Ramos (cell line): ENCODE results near the gene HOXB13.

ENCODE experiments used
- in situ Hi-C: fragments of 300-500 bp; cut with MboI; formaldehyde crosslinking; loops from one replicate; pipeline ENCODE4 v1.14.3; 2022; ENCODE audit warnings: low sequenced_read_pairs; ENCODE audit not compliant: unreplicated experiment

The HOXB13 gene

DNA sequence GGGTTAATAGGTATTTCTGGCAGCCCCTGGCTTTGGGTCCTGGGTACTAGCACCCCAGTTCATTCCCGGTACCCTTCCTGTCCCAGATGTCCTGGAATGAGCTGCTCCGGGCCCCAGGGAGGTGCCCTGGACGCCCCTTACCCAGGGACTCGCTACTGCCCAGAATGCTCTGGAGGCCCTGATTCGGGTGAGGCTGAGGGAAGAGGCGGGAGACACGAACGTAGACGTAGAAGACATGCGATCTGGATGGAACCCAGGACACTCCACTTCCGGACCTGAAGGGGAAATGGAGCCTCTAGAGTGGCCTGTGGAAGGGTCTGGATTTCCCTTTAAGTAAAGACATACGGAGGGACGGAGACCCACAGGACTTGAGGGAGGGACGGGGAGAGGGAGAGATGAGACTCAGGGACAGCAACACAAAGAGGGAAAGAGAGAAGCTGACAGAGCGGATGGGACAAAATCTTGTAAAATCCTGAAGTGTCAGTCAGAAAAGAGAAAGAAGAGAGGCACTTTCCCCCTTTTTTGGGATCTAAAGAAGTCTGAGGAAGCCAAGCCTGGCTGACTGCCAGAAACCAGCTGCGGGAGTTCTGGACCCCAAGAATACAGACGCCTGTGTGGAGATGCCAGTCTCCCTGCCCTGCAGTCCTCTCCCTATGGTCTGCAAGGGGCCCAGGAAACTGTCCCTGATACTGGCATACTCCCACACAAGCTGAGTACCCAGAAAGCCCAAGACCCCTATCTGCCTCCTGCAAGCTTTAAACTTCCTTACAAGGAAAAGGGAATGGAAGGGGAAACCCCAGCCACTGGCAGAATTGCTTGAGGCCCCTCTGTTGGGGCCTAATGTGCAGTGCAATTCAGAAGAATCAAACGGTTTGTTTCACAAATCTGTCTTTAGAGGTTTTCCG is 1.0 kb upstream of the HOXB13 start:
- in situ Hi-C loops, result no loop called here

DNA sequence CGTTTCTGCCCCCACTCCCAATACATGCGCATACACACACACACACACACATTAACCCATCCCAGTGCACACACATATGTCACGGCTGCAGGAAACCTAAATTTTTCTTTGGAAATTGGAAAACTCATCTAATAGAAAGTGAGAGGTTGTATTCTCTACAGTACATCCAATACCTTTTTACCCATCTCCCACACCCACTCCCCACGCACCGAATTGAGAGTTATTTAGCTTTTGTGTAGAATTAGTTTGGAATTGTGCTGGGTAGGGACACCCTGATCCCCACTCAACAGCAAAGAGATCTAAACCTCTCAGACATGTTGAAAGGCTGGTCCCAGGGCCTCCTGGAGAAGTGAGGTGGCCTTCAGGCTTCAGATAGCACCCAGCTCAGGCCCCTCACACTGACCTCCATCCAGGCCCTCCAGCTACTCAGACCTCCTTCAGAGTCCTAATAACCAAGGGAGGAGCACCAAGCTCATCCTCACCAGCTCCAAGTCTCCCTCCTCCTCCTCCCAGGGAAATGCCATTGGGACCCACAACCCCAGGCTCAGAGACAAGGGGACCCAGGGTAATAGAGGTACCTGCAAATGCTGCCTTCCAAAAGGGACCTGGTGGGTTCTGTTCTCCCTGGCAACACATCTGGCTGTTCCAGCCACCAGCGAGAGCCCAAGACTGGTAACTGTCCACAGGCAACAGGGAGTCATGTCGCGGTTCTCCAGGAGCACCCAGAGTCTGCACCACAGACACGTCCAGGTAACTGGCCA is 955 bp downstream of the HOXB13 start:
- in situ Hi-C loops, result no loop called here

DNA sequence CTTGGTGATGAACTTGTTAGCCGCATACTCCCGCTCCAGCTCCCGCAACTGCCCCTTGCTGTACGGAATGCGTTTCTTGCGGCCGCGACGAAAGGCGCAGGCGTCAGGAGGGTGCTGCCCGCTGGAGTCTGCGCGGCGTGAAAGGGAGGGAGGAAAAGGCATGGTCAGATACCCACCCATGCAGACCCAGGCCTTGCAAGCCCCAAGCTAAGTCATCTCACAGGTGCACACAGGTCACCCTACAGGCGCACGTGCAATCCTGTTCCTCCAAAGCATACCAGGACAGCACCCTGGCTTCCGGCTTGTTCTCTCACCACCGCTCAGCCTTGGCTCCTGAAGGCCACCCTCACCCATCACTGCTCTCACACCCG is 1.6 kb downstream of the HOXB13 start:
- in situ Hi-C loops, result no loop called here

DNA sequence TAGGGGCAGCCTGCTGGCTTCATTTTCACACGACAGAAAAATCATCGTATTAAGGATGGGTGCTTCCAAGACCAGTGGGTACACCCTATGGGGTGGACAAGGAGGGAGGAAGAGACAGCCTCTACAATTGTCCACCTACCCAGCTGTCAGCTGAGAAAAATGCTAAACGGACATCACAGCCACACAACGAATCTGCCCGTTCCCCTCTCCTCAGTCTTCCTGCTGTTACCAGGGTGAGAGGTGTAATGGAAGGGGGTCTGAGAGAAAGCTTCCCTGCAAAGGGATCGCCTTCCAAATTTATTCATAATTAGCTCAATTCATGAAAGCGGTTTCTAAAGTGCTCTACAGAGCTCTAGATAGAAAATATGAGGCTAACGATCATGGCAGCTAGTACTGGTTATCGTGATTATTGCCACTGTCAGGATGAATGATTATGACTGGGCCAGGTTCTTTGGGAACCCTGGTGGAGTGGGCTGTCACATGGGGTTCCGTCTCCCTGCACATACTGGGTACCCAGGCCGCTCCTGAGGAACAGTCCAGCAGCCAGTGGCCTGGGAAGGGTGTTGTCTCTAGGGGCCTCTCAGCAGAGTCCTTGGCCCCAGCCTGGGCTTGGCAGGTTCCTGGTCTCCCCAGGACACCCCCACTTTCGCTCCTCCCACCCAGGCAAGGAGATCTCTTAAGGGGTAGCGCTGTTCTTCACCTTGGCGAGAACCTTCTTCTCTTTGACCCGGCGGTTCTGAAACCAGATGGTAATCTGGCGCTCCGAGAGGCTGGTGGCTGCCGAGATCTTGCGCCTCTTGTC is 2.2 kb downstream of the HOXB13 start:
- in situ Hi-C loops, result no loop called here

DNA sequence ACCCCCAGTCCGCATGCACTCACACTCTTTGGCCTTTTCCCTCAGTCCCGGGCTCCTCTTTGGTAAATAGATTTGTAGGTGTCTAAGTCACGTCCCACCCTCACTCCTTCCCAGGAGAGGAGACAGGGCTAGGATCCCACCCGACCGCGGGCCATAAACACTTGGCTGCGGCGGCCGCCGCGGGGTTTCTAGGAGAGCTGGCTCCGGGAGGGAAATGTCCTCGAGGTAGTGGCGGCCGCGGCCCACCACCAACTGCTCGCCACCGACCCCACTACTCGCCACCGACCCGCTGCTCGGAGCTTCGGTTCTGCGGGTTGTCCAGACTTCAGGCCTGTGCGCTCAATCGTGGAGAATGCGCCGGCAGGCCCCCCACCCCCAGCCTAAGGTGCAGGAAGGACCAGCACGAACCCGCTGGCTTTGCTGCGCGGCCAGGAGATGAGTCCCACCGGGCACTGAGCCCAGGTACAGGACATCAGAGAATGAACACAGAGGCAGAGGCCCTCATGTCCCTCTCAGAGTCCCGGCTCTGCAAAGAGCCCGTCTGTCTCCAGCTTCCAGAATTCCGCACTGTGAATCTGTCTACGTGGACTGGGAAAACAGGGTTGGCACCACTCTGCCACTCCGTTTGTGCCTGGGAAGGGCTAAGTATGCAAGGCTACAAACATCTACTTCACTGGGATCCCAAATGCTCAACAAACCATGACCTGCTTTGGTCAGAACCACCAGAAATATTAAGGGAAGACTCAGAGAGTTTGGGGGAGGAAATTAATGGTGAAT is 3.1 kb downstream of the HOXB13 start:
- in situ Hi-C loops, result no loop called here

DNA sequence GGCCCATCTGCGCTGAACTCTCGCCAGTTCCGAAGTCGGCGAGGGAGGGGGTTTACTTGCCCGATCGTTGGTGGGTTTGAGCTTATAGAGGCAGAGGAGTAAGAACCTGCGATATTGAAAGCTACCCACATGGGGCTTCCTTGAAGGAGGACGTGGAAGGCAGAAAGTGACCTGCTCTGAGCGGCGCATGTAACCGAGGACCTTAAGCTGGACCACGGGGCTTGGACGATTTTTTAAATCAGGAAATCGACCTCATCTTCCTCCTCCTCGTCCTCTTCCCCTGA is 3.6 kb downstream of the HOXB13 start:
- in situ Hi-C loops, result no loop called here

DNA sequence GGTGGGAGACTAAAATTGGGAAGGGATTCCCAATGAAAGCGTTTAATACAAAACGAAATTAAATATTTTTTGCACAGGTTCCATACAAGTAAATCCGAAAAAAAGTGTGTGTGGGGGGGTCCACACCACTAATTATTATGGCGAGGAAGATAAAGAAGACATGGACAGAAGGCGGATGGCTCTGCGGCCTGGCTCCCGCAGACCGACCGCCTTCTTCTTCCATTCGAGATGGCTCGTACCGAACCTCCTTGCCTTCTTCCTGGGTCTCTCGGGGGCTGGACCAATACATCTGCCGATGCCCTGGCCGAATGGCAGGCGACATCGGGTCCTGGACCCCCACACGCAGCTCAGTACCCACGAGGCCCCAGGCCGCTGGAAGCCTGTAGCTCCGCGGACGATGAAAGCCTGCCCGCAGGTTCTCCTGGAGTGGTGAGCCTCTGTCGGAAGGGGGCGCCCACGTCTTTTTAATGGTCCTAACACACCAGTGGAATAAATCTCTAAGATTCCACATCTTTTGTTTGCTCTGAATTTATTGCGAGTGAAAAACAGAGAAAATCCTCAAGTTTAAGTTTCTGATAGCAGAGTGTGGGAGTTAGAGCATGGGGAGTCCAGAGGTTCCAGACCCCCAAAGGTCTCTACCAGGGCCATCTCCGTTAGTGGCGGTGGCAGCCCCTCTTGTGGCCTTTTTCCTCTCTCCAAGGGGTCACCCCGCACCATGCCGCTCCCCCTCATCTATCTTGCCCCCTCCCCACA is 4.1 kb downstream of the HOXB13 start:
- in situ Hi-C loops, result no loop called here

DNA sequence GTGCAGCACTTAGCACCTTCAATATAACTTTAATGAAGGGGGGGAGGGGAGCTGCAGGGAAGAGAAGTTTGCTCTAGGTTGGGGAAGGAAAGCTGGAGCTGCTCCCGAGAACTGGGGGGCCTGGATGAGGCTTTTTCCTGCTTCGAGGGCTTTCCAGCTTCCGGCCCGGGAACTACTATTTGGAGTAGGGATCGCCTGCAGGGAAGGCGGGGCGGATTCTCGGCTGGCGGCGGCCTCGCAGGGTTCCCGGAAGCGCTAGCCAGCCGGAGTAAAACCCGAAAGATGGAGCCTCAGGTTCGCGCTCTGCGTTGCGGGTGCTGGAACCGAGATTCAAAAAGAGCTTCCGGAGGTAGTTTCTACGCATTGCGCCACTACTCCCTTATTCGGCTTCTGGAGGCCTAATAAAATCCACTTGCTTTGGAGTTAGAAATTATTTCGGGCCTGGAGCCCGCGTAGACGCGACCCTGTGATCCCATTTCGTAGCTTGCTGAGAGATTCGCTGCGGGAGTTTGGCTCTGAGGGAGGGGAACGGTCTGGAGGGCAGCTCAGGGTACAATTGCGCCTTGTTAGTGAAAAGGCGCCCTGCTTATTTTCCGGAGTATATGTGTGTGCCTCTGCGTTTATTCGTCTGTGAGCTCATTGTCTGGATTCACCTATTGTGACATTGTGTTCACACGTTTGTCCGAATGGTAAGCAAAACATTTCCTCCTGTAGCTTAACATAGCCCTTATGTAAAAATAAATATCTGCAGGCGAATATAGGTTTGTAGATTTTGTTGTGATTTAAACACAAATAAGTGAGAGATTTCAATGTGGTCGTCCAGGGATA is 4.9 kb downstream of the HOXB13 start:
- in situ Hi-C loops, result no loop called here

DNA sequence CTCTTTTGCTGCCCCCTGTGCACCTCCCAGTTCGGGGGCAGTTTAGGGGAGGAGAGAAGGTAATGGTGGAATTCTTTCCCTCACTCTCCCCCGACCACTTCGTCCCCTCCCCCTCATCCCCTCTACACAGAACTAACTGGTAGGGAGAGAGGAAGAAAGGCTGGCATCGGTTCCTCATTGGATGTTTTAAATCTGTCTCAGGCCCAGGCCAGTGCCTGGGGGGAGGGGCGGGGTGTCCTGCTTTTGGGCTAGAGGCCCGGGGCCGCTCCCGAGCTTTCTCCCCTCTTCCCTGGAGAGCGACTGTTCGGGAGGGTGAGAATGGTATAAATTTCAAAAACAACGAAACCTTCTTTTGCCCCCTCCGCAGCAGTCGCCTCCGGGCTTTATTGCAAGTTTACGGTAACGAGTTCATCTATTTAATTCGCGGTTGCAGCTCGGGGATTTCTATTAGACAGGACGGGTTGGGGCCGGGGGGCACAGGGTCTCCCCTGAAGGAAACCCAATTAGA is 5.6 kb downstream of the HOXB13 start, which contains the start of gene PRAC2:
Gene PRAC2, plus strand, starts transcription at position 271 of the 508 bp plus-strand sequence. CDS start 1,226 bp downstream, outside the sequence.
- in situ Hi-C loops, result no loop called here

DNA sequence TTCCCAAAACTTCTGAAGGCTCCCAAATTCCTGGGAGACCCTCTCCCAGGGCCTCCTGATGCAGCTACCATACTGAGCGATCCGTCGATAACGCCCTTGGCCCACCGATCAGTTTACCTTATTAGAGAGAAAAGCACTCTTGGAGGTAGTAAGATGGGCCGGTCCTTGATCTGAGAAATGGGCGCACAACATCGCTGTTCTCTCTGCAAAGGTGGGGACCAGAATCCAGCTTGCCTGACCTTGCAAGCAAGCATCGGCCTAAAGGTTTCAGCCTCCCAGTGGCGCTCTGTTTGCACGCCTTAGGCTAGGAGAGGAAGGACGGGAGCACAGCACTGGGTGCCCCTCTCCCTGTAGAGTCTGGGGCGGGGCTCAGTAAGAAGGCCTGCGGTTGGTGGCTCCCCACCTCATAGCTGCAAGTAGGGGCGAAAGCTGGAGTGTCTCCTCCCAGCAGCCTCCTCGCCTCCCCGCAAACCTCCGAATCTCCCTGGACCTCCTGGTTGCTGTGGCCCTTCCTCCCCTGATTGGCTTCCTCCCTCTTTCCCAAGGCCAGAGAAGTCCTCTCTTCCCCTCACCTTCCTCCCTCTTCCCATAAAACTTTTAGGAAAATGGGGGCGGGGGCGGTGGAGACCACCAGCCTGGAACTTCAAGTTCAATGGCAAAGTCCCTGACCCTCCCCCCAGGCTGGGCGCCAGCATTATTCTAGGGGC is 6.2 kb downstream of the HOXB13 start, which contains the start of gene PRAC1:
Gene PRAC1, minus strand, starts transcription at position 318 of the 707 bp plus-strand sequence. Its CDS starts 126 bp downstream, at position 192.
- in situ Hi-C loops, result no loop called here

DNA sequence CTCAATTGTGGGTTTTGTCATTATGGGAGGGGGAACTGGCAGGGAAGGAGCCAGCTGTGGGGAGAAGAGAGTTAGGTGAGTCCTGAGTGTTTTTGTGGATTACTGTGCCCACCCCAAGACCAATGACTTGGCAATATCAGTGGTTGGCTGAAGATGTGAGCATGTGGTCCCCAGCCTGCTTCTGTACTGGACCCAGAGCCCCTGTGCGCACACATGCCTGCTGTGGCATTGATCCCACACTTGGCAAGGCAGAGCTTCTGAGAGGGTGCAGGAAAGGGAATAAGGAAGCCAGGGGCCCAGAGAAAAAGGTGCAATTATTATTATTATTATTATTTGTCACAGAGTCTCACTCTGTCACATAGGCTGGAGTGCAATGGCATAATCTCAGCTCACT is 7.5 kb downstream of the HOXB13 start:
- in situ Hi-C loops, result no loop called here

DNA sequence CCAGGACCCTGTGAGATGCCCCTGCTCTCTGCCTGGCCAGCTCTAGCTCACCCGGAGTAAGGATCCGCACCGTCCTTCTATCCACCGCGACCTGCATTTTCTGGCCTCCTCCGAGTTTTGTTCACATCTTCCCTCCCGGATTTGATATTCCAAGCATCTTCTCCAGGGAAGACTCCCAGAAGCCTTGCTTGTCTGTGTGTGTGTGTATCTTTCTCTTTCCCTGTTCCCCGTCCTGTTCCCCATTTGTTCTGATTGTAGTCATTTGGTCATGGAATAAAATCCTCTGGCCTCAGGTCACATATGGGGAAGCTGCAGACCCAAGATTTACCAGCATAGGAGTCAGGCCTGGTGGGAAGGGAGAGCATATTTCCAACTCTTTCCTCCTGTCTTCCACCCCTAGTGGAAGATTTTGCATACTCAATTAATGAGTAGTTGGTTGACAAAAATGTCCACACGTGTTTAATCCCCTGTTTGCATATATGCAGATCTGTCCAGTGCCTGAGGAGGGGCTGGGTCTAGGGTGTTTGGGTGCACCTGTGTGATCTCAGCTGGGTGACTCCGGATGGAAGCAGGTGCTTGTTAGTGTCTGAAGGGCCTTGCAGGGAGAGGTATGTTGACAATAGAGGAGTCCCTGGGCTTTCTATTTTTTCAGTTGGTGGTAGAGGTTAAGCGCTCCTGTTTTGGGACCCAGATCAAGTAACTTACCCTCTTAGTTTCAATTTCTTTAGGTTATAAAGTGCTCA is 8.1 kb downstream of the HOXB13 start:
- in situ Hi-C loops, result no loop called here

DNA sequence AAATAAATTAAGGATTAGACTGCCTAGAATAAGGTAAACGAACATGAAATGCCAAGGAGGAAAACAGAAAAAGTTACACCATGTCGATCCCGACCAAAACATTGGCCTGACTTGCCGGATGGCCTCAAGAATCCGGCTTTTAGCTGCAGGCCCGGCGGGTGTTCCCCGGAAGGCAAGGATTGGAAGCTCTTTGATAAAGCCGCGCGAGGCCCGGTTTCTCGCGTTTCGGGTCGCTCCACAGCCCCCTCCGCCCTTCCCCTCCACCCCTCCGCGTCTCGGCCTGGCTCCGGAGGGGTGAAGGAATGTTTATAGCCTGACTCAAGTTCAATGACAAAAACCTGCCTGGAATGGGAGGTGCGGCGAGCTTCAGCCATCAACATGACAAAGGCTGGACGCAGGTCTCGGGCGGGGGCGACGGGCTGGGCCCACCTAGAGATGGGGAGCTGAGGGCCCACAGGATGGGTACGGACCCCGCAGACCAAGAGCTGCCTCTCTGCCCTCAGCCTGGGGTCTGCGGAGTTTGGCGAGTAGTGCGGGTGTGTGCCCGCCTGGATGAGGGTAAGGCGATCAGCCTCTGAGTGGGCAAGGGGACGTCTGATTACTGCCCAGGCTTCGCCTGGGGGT is 8.8 kb downstream of the HOXB13 start:
- in situ Hi-C loops, result no loop called here

DNA sequence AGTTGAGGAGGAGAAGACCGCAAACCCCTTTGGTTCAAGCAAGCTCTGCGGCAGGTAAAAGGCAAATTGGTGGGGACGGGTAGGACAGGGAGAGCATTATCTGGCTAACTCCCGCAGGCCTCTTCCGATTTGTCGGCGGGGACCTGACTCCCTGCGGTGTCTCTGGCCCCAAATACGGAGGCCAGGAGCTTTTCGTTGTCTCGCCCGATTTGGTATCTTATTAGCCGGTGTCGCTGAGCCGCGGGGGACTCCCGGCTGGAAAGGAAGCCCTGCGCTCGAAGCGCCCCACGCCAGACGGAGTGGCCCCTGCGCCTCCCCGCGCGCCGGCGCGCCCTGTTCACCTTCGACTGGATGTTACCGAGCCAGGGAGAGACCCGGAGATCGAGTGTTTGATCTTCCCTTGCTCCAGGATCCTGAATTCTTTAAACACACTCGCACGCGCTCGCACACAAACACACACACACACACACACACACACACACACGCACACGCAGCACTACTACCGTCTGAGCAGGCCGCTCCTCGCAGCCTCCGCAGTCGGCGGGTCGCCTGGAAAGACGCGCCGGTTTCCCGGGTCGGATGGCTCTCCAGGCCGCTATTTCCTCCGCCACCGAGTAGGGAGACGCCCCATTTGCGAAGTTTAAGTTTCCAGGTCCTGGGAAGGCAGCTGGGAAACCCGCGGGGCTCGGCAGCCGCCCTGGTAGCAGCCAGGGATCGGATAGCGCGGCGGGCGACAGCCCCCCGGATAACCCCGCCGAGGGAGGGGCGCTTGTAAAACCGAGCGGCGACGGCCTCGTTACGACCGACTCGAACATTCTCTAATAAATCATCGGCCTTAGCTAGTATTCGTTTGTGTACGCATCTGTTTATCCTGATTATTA is 9.5 kb downstream of the HOXB13 start:
- in situ Hi-C loops, result no loop called here

DNA sequence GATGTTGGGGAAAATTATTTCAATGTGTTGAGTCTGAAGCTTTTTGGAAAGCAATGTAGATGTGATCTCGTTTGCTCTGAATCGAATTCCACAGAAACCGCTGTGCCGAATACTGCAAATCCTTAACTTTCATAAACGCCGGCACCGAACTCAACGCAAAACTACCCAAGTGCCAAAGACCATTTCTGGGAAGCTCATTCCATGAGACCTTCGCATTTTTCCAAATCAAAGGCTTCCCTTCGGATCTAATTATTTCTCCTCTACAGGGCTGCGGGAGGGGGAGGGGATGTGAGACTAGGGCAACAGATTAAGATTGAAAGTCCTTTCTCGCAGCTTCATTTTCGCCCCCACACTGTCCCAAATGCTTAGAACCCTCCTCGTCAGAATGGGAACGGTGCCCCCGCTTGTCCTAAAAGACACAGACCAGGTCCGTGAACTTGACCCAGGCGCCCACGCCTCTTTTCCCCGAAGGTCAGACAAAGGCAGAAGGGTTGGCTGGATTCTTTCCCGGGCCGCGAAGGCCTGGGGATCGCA is 10.3 kb downstream of the HOXB13 start:
- in situ Hi-C loops, result no loop called here
